Activated naive CD4-positive, alpha-beta T cell (primary cell): ENCODE results near the gene GLT6D1.
"Not testable (repeated sequence)": the region's sequence is repeated elsewhere in the genome, so short reads cannot be mapped to it uniquely, and the experiment has no call there.

Source experiments
- DNase-seq, 4 experiments: peaks; one replicate each; lab custom pipeline; 2025; lab: John Stamatoyannopoulos, UW

Gene GLT6D1, protein sequence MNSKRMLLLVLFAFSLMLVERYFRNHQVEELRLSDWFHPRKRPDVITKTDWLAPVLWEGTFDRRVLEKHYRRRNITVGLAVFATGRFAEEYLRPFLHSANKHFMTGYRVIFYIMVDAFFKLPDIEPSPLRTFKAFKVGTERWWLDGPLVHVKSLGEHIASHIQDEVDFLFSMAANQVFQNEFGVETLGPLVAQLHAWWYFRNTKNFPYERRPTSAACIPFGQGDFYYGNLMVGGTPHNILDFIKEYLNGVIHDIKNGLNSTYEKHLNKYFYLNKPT

DNA sequence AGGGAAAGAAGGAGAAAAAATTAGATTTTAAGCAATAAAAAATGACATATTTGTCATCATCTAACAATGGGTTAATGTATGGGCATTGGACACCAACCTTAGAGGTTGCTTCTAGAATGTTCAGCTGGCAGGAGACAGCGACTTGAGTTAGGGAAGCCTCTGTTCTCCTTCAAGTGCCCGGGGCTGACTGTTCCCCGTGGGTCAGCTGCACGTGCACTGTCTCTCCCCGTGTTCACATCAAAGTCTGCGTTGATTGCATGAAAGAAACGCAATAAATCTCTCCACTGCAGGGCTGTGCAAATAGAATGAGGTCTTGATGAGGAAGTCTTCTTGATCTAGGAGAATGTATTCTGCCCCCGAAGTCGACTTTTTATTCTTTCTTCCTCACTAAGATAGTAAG is at the start of gene GLT6D1:
Gene GLT6D1, minus strand, starts transcription at position 345 of the 400 bp plus-strand sequence. CDS start 353 bp downstream, outside the sequence.
- DNase-seq, result no peak

DNA sequence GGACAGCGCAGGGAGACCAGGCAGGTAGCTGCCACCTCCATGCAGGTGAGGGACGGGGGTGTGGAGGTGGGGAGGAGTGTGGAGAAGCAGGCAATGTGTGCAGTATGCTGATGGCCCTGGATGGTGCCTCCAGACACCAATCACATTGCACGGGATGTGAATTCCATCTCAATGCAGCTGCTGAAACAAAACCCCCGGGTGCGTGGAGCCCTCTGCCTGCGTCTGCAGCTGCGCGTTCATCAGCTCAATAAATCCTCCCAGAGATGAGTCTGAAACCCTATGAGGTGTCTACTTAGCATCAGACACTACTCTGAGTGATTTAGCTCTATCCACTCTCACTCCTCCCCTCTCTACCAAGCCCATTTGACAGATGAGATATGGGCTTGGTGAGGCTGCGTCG is 49.7 kb upstream of the GLT6D1 start:
- no peak for DNase-seq

DNA sequence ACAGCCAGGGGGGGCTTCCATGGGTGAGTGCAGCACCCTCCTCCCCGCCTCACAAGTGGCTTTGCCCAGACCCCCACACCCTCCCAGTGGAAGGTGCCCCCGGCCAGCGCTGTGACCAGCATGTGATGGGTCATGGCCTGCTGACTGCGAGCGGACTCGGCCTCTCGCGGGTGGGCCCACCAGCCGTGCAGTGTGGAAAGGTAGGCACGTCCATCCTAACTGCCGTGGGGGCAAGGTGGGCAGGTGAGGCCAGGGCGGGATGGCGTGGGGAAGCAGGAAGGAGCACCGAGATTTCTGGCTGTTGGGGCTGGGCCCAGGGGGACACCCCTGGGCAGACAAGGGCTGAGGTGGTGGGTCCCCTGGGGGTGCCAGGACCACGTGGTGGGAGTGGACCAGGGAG is 47.9 kb upstream of the GLT6D1 start:
- no peak for DNase-seq

DNA sequence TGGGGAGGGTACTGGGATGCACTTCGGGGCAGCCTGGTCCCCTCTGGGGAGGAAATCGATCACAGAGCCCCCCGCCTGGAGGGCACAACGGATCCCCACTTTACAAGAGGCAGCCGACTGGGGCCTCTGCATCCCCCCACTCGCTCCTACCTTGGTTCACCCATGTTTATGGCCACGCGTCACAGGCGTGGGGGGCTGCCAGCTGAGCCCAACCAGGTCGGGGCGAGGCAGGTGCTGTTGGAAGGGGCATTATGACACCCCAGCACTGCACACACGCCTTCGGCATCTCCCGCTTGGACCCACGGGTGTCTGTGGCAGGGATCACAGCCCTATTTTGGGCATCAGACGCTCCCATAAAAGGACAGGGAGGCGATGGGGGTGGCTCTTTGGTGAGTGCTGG is 45.4 kb upstream of the GLT6D1 start:
- no peak for DNase-seq

DNA sequence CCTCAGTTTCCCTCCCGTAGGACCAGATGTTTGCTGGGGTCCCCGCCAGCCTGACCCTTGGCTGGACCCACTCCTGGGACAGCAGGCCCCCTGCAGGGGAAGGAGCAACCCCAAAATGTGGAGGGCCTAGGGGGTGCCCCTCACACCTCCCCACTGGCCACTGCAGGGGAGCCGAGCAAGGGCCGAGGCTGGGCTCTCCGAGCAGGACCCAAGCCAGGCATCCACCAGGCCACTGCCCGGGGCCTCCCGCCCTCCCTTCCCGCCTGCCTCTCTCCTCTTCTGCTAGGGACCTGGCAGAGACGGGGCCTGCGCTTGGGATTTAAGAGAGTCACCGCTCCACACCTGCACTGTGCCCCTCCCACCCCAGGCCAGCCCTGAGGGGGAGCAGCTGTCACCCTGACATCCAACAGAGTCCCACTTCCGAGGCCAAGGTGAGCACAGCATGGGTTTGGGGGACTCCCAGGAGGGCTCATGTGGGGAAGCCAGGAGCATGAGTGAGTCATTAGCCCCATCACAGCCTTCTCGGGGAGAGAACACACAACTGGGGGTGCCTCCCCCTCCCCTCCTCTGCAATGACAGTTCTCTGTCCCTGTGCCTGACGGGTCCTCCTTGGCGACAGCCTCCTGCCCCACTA is 44.2 kb upstream of the GLT6D1 start:
- DNase-seq, result no peak

DNA sequence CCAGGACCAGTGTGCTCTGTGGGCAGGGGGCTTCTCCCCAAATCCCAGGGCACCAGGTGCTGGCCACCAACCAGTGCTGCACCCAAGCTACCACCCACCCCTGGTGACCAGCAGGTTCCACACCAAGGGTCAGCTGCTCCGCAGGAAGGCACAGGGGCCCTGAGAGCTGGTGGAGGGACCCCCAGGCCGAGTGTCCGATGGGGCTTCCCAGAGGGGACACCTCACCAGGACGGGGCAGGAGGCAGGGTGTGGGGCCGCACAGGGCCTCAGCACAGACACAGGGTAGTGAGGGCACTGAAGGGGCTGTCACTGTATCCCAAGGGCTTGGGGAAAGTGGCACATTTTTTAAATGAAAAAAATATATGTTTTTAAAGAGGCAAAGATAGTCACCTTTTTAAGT is 41.8 kb upstream of the GLT6D1 start:
- no peak for DNase-seq

DNA sequence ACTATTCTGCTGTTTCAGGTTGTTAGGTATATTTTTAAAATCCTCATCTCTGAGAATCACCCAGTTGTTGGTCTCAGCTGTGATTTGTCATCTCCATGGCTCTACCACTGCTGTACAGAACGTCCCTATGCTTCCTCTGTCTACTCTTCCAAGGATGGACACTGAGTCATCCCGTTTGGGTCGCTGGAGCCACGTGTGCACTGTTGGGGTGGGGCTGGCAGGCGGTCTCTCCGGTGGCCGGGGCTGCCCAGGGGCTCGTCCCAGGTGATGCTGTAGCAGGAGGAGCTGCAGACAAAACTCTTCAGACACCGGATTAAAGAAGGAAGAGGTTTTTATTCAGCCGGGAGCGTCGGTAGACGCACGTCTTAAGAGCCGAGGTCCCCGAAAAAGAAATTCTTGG is 40.7 kb upstream of the GLT6D1 start:
- no peak for DNase-seq

DNA sequence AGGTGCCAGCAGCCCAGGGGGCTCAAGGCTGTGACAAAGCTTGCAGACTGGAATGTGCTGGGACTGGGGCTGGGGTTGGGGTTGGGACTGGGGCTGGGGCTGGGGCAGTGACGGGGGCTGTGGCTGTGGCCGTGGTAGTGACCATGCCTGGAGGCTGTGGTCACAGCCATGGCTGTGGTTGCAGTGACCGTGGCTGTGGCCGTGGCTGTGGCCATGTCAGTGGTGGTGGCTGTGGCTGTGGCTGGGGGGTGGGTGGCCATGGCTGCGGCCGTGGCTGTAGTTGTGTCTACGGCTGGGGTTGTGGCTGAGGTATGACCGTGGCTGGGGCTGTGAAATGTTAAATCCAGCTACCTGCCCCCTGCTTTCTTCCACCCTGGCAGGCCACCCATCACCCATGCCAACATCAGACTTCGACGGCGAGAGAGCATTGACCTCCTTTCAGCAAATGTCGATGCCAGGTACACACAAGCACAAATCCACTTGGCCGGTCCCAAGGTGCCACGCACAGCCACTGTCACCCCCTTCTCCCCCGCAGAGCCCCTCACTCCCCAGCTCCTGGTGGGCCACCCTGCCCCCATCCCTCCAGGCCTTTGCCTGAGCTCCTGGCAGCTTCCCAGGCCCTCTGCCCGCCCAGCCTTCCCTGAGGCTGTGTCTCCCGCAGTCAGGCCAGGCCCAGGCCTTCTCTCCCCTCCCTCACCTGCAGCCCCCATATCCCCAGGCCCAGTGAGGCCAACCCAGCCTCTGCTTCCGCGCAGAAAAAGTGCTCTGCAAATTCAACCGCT is 39.1 kb upstream of the GLT6D1 start:
- no peak for DNase-seq

DNA sequence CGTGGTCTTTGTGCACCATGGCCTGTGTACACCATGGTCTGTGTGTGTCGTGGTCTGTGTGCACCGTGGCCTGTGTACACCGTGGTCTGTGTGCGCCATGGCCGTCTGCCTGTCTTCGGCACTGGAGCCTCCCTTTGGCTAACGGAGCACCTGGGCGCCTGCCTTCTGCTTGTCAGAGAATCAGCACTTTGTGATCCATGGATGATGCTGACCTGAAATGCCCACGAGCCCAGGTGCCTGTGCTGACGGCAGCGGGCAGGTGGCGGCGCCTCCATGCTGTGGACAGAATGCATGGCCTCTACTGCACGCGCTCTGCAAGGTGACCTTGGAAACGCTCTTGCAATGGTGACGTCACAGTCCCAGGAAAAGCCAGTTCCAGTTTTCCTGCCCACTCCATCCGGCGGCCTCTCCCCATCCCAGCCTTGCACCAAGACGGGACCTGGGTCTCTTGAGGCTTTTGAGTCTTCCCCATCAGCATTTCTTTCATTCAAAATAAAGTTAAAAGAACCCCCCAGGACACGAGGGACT is 38.4 kb upstream of the GLT6D1 start:
- DNase-seq, result no peak

DNA sequence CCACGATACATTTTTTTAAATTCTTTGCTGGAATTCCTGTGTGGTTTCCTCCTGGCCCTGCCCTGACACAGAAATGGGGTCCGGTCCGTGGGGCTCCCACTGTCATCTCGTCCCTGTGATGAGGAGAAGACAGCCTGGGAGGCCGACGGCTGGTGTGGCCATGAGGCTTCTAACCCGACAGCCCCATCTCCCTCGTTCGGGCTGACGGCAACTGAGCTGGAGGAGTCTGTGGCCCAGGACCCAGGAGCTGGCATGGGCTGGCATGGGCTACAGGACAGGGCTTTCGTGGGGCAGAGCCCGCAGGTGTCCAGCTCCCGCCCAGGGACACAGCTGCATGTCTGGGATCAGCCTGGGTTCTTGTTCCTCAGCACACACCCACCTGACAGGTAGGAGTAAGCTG is 37.6 kb upstream of the GLT6D1 start:
- DNase-seq, result no peak

DNA sequence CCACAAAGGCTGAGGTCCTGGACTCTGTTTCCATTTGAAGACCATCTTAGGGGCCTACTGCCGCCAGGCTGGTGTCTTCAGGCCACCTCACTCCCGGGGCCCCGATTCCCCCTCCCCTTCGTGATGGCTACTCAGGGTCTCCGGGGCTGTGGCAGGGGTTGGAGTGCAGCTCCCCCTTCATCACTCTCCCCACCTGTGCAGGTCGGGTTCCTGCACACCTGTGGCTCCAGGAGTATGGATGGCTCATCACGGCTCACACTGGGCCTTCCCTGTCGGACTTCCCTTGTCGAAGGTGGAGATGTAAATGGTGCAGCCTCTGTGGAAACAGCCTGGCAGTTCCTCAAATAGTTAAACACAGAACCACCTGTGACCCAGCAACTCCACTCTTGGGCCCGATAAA is 35.6 kb upstream of the GLT6D1 start:
- no peak for DNase-seq

DNA sequence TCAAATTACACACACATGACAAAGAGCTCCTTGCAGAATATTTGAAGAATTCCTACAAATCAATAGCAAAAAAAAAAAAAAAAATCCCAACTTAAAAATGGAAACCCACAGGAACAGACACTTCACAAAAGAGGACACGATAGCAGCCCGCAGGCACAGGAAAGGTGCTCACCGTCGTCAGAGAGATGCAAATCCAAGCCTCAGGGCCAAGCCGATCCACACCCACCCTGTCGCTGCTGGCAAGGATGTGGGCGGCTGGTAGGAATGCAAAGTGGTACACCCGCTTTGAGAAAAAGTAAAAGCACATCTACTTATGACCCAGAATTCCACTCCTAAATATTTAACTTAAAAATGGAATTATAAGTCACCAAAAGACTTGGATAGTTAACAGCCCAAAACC is 34.6 kb upstream of the GLT6D1 start:
- no peak for DNase-seq

DNA sequence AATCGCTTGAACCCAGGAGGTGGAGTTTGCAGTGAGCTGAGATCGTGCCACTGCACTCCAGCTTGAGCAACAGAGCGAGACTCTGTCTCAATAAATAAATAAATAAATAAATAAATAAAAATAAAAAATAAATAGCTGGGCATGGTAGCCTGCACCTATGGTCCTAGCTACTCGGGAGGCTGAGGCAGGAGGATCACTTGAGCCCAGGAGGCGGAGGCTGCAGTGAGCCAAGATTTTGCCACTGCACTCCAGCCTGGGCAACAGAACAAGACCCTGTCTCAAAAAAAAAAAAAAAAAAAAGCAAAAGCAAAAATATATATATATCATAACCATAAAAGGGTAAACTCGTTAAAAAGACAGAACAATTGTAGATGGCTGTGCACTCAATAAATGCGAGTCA is 33.4 kb upstream of the GLT6D1 start:
- DNase-seq, result not testable (repeated sequence)

DNA sequence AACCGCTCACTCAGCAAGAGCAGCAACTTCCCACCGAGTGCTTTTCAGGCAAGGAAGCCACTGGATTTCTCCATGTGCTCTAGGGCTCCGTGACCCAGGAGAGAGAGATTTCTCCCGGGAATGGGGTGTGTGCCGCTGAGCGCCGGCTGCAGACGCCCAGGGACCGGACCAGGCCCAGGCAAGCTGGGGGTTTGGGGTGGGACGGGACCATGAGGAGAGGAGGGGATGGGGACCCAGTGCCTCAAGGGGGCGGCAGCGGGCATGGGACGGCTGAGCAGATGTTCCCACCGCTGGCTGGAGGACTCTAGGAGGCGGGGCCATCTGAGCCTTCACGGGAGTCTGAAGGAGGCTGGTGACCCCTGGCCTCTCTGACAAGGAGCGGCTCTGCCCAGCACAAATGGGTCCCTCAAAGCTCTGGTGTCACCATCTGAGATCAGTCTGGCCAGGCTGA is 32.3 kb upstream of the GLT6D1 start:
- no peak for DNase-seq

DNA sequence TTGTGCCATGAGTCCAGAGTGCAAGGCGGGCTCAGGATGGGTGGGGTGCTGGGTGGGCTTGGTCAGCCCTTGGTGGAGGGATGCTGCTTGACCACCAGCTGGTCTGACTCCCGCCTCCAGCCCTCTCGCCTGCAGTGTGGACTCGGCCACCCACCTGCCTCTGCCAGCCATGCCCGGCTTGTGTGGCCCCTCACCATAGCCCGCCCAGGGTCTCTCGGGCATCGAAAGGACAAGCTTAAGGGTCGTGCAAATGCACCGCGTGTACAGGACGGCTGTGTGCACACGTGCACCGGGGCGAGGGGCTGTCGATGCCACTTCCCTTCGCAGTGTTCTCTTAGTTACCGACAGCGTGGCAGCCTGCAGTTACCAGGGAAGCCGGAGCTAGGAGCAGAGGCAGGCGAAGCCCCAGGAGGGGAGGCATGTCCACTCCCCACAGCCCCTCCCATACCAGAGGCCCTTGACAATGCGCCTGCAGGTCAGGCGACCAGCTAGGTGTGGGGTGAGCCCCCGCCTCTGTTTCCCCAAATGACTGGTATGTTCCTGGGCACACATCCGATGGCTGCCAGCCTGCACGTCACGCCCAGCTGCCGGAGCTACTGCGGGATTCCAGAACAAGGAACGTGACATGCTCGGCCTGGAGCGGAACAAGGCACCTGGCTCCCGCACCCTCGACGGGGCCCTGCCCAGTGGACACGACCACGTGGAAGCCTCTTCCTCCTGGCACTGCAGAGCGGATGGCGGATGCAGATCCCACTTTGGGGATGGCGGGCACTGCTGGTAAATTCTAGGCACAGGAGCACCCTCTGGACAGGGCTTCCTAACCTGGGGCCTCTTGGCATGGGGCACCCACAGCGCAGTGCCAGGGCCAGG is 31.6 kb upstream of the GLT6D1 start:
- DNase-seq, result no peak

DNA sequence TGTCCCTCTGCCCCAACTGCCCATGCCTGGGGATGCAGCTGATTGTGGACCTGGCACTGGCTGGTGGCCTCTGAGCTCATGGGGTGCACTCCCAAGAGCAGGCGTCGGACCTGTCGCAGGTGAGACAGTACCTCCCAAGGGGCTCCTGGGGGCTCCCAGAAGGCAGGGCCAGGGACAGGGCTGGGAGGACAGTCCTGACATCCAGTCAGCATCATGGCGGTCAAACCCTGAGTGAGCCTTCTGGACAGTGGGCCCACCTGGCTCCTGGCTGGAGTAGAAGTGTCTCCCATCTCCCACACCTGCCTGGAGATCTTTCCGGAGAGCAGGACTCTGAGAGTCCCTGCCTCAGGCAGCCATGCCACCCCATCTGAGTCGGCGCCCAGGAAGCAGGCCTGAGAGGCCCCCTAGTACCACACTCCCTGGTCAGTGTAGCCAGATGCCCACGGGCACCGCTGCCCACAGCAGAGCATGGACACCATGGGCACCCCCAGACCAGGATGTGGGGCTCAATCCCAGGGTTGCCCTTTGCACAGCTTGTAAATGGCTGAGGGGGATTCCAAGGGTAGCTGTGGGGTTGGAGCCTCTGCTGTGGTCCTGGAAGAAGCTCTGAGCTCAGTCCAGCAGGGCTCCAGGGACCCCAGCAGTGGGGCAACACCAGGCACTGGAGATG is 30.4 kb upstream of the GLT6D1 start:
- DNase-seq, result no peak

DNA sequence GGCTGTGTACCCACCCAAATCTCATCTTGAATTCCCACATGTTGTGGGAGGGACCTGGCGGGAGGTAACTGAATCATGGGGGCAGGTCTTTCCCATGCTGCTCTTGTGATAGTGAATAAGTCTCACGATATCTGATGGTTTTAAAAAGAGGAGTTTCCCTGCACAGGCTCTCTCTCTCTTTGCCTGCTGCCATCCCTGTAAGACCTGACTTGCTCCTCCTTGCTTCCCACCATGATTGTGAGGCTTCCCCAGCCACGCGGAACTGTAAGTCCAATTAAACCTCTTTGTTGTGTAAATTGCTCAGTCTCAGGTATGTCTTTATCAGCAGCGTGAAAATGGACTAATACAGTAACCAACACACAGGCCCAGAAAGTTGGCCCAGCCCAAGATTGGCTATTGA is 29.7 kb upstream of the GLT6D1 start:
- not testable (repeated sequence) for DNase-seq

DNA sequence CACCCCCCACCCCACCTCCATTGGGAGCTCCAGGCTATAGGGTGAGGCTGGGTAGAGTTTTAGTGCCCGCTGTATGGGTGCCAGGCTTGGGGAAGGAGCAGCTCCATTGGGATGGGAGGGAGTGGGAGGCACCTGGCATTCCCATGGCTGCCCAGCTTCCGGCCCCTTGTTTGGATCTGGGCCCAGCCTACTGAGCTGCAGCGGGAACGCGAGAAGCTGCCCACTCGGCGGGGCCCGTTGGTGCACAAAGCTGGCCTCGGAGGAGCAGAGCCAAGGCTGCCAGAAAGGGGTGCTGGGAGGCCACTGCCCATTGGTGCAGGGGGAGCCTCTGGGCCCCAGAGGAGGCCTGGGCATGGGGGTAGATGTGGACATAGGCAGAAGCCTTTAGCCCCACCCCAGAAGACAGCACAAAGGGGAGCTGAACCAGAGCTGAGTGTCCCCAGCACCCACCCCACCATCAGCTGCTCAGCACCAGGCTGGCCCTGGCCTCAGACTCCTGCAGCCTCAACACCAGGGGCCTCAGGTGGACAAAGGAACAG is 28.2 kb upstream of the GLT6D1 start:
- DNase-seq, result no peak

DNA sequence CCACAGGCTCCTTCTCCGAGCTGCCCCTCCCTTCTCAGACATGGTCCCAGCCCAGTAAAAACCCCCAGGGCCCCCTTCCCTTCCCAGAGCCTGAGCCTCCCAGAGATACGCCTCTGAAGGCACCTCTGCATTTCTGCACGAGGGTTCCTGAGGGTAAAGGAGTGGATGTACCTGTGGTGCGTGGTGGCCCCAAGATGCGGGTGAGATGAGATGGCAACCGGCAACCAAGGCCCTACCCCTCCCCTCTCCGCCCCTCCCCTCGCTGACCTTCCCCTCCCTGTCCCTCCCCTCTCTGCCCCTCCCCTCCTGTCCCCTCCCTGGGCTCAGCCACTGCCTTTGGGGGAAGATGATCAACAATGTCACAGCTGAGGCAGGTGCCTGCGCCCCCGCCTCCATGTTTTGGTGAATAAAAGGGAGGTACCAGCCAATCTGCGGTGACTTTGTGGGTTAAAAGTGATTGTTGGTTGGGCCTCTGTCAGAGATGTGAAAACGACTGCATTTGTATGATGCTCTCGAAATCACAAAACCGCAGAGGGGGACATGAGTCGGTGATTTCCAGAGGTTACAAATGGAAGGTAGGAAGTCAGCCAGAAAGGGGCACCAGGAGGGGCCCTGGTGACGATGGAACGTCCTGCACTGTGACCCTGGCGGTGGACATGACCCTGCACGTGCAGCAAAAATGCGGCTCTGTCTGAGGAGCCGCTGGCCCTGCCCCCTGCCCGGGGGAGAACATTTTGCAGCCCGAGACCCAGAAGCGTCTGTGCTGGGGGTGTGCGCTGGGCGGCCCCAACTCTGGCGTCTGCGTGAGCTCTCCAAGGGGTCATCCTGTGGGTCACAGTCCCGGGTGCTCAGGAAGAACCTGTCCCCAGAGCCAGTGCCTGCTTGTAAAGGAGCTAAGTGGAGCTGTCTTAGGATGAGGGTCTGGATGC is 27.5 kb upstream of the GLT6D1 start:
- no peak for DNase-seq

DNA sequence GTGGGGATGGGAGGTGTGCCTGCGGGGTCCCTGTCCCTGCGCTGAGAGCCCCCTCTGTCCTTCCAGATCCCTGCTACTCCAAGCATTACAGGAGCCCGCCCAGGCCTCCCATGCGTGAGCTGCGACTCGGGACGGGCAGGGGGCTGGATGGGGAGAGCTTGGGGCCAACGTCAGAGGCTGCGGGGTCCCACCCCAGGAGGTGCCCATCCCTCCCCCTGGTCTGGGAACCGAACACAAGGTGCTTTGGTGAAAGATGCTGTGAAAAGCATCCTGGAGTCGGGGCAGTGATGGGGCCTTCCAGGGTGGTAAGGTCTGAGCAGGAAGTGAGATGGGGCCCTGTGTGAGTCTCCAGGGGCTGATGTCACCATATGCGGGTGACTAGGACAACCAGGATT is 26.5 kb upstream of the GLT6D1 start:
- no peak for DNase-seq
